DOHH2 (cell line): ENCODE measurements around the gene ACTR1A.

Source experiments
- H3F3A ChIP-seq: fragments of 200-600 bp; sonication (generic), shearing (Covaris generic); 2 replicates; pipeline ENCODE4 v1.6.0; 2016; ENCODE audit warnings: antibody characterized with exemption, mild to moderate bottlenecking; ENCODE audit not compliant: control insufficient read depth, insufficient read depth
- H3K27ac ChIP-seq: fragments of 200-600 bp; sonication (generic); 2 replicates; pipeline ENCODE4 v1.5.1; 2014; ENCODE audit warnings: low read depth, mild to moderate bottlenecking, low read length, moderate library complexity
- H3K27me3 ChIP-seq: fragments of 200-600 bp; sonication (generic); 2 replicates; pipeline ENCODE4 v1.6.1; 2014; ENCODE audit warnings: mild to moderate bottlenecking, low read length, mixed read lengths; ENCODE audit not compliant: control insufficient read depth
- H3K36me3 ChIP-seq: fragments of 200-600 bp; sonication (generic); 2 replicates; pipeline ENCODE4 v1.6.1; 2014; ENCODE audit warnings: mild to moderate bottlenecking, low read length, moderate library complexity, mixed read lengths; ENCODE audit not compliant: control insufficient read depth
- H3K4me1 ChIP-seq: fragments of 200-600 bp; sonication (generic); 2 replicates; pipeline ENCODE4 v1.6.1; 2014; ENCODE audit warnings: mild to moderate bottlenecking, low read length, mixed read lengths; ENCODE audit not compliant: control insufficient read depth
- H3K4me2 ChIP-seq: fragments of 200-600 bp; sonication (generic); 2 replicates; pipeline ENCODE4 v1.6.0; 2014; ENCODE audit warnings: mild to moderate bottlenecking, low read length, moderate library complexity
- H3K4me3 ChIP-seq: fragments of 200-600 bp; sonication (generic); 2 replicates; pipeline ENCODE4 v1.5.1; 2014; ENCODE audit warnings: mild to moderate bottlenecking, low read length, mixed read lengths
- H3K79me2 ChIP-seq: fragments of 200-600 bp; sonication (generic); 2 replicates; pipeline ENCODE4 v1.6.1; 2014; ENCODE audit warnings: mild to moderate bottlenecking, low read length, mixed read lengths; ENCODE audit not compliant: control insufficient read depth
- H3K9me2 ChIP-seq: fragments of 200-600 bp; sonication (generic); replicated peaks from 2 replicates; pipeline ENCODE4 v1.6.1; 2014; ENCODE audit warnings: mild to moderate bottlenecking, low read length, mixed read lengths; ENCODE audit not compliant: control insufficient read depth
- H3K9me3 ChIP-seq: fragments of 200-600 bp; sonication (generic); 2 replicates; pipeline ENCODE4 v1.6.1; 2014; ENCODE audit warnings: antibody characterized with exemption, low read length, mixed read lengths; ENCODE audit not compliant: control insufficient read depth, insufficient read depth
- H4K20me1 ChIP-seq: fragments of 200-600 bp; sonication (generic); 2 replicates; pipeline ENCODE4 v1.6.0; 2014; ENCODE audit warnings: low read depth, mild to moderate bottlenecking, antibody characterized with exemption, low read length, moderate library complexity; ENCODE audit not compliant: control insufficient read depth, insufficient read depth
- CTCF ChIP-seq: fragments of 200-600 bp; sonication (generic); IDR thresholded peaks from one replicate; pipeline ENCODE4 v1.5.1; 2014; ENCODE audit warnings: antibody characterized with exemption, mild to moderate bottlenecking, low read depth, low read length; ENCODE audit not compliant: poor library complexity, severe bottlenecking
- EZH2phosphoT487 ChIP-seq: fragments of 200-600 bp; sonication (generic); IDR thresholded peaks from 2 replicates; pipeline ENCODE4 v1.6.1; 2017; ENCODE audit warnings: borderline replicate concordance, mild to moderate bottlenecking, antibody characterized with exemption, low read length, moderate library complexity, mixed read lengths

ACTR1A gene

DNA sequence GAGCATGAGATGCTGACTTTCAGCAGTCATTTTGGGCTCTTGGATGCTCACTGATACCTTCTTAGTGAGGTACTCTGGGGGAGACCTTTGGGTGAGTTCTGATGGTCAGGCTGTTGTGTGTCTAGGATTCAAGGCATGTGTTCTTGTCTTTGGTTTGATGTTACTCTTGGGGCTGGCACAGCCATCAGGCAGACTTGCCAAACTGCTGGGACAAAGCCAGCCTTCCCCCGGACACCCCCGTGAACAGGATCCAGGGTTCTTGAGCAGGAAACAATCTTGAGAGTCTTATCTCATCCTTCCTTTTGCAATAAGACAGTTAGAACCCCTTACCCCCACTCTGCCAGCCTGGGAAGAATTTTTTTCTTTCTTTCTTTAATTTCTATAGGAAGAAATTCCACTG is 43.5 kb upstream of the ACTR1A start:
- no peaks in the 10 kb centered on the region for H4K20me1 ChIP-seq
- H3K4me1 ChIP-seq = peaks cover 4% of the 10 kb centered on the region
- H3K27me3 ChIP-seq = no peaks in the 10 kb centered on the region
- no peak overlapping the region for H3K4me2 ChIP-seq
- TF ChIP-seq EZH2phosphoT487 (no peak), CTCF (no peak)
- no peaks in the 10 kb centered on the region for H3K9me2 ChIP-seq
- H3K79me2 ChIP-seq = no peaks in the 10 kb centered on the region
- H3F3A ChIP-seq = no peaks in the 10 kb centered on the region
- no peak overlapping the region for H3K4me3 ChIP-seq
- H3K9me3 ChIP-seq = no peaks in the 10 kb centered on the region
- no peaks in the 10 kb centered on the region for H3K36me3 ChIP-seq
- H3K27ac ChIP-seq = no peak overlapping the region

DNA sequence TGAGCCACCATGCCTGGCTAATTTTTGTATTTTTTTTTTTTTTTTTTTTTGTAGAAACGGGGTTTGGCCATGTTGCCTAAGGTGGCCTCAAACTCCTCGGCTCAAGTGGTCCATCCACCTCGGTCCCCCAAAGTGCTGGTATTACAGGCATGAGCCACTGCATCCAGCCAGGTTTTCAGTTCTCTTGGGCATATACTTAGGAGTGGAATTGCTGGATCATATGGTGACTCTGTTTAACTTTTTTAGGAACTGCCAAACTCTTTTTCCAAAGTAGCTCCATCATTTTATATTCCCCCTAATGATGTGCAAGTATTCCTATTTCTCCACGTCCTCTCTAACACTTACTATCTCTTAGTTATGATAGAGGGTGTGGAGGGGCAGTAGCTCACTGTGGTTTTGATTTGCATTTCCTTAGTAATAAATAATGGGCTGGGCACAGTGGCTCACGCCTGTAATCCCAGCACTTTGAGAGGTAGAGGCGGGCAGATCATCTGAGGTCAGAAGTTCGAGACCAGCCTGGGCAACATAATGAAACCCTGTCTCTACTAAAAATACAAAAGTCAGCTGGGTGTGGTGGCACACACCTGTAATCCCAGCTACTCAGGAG is 42.9 kb upstream of the ACTR1A start:
- Histone ChIP-seq H3K27ac (no peak overlapping the region), H3K36me3 (no peaks in the 10 kb centered on the region), H3K79me2 (no peaks in the 10 kb centered on the region), H4K20me1 (no peaks in the 10 kb centered on the region), H3K27me3 (no peaks in the 10 kb centered on the region), H3F3A (no peaks in the 10 kb centered on the region), H3K4me2 (no peak overlapping the region), H3K4me1 (peaks cover 4% of the 10 kb centered on the region), H3K4me3 (no peak overlapping the region), H3K9me2 (no peaks in the 10 kb centered on the region), H3K9me3 (no peaks in the 10 kb centered on the region)
- no peak for TF ChIP-seq CTCF
- TF ChIP-seq EZH2phosphoT487 = no peak

DNA sequence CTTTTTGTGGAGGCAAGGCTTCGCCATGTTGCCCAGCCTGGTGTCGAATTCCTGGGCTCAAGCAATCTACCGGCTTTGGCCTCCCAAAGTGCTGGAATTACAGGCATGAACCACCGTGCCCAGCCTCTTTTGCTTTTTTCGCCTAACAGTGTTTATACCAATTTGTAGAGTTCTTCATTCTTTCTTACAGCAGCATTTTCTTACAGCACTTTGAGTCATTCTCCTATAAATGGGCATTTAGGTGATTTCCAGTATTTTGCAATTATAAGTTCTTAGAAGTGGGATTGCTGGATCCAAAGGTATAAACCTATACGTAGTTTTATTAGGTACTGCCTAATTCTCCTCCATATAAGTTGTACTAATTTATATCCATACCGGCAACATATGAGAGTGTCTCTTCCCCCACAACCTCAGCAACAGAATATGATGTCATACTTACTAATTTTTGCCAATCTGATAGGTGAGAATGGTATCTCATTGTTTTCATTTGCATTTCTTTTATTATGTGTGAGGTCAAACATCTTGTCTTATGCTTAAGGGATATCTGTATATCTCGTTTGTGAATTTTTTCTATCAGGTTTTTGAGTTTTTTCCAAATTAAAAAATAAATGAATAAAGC is 40.4 kb upstream of the ACTR1A start:
- no peak for TF ChIP-seq EZH2phosphoT487
- no peak for TF ChIP-seq CTCF
- Histone ChIP-seq H3K4me3 (no peak overlapping the region), H3K4me1 (peaks cover 4% of the 10 kb centered on the region), H3K9me2 (no peaks in the 10 kb centered on the region), H3K36me3 (no peaks in the 10 kb centered on the region), H3K27me3 (no peaks in the 10 kb centered on the region), H4K20me1 (no peaks in the 10 kb centered on the region), H3K79me2 (no peaks in the 10 kb centered on the region), H3K4me2 (no peak overlapping the region), H3F3A (no peaks in the 10 kb centered on the region), H3K27ac (no peak overlapping the region), H3K9me3 (no peaks in the 10 kb centered on the region)
